WTC11 (cell line): ENCODE results near the gene NTRK3. TPM values are rescaled to one million over a fixed set of nuclear protein-coding genes. Genes with fewer than 3 reads are reported as not detected.
A peak's percentile ranks its signal among the peaks of the same experiment; 100 is the strongest.

Source experiments
- ATAC-seq: fragments of 200-7000 bp; cut with Tn5 transposase; 2 replicates; pipeline ENCODE4 v1.10.0; 2021; ENCODE audit warnings: mild to moderate bottlenecking, moderate library complexity
- CTCF ChIA-PET: fragments of 300-600 bp; sonication (Branson Sonifier 250); formaldehyde crosslinking; loops from one replicate; lab custom pipeline; 2021; ENCODE audit warnings: antibody characterized with exemption; lab: Charles Lee
- POLR2A ChIA-PET: fragments of 350-600 bp; sonication (Branson Sonifier 250); formaldehyde crosslinking; loops from one replicate; lab custom pipeline; 2021; ENCODE audit warnings: antibody characterized with exemption; lab: Charles Lee
- DNase-seq: peaks from one replicate; pipeline ENCODE4 v3.0.0; 2021; ENCODE audit warnings: low spot score
- H3K27ac Mint-ChIP-seq: 2 replicates; pipeline ENCODE4 v1.8.0; 2021; ENCODE audit warnings: mixed read lengths
- H3K27me3 Mint-ChIP-seq: 2 replicates; pipeline ENCODE4 v1.8.0; 2021; ENCODE audit warnings: low read depth, mild to moderate bottlenecking, moderate library complexity, mixed read lengths
- H3K36me3 Mint-ChIP-seq: 2 replicates; pipeline ENCODE4 v1.8.0; 2021; ENCODE audit warnings: mixed read lengths
- H3K4me1 Mint-ChIP-seq: 2 replicates; pipeline ENCODE4 v1.8.0; 2022; ENCODE audit warnings: mixed read lengths
- H3K4me3 Mint-ChIP-seq: 2 replicates; pipeline ENCODE4 v1.8.0; 2021; ENCODE audit warnings: mild to moderate bottlenecking, moderate library complexity, mixed read lengths
- H3K9me3 Mint-ChIP-seq: 2 replicates; pipeline ENCODE4 v1.8.0; 2021; ENCODE audit warnings: mixed read lengths
- CBFB ChIP-seq: sonication (generic); formaldehyde crosslinking; IDR thresholded peaks from 2 replicates; pipeline ENCODE4 v1.8.1; 2022; ENCODE audit warnings: mild to moderate bottlenecking, low read depth, missing genetic modification reagents
- ELF4 ChIP-seq: sonication (generic); formaldehyde crosslinking; IDR thresholded peaks from 2 replicates; pipeline ENCODE4 v1.8.1; 2022; ENCODE audit warnings: low read depth, mild to moderate bottlenecking, moderate library complexity, missing genetic modification reagents
- ESRRA ChIP-seq: sonication (generic); formaldehyde crosslinking; IDR thresholded peaks from 2 replicates; pipeline ENCODE4 v1.8.1; 2022; ENCODE audit warnings: mild to moderate bottlenecking, missing genetic modification reagents, borderline replicate concordance
- FOXJ3 ChIP-seq: sonication (generic); formaldehyde crosslinking; IDR thresholded peaks from 2 replicates; pipeline ENCODE4 v1.9.0; 2021; ENCODE audit warnings: missing genetic modification reagents, mild to moderate bottlenecking, borderline replicate concordance
- GRHL2 ChIP-seq: fragments of 250-450 bp; sonication (Bioruptor Pico); IDR thresholded peaks from 2 replicates; pipeline ENCODE4 v1.8.0; 2022; ENCODE audit warnings: mild to moderate bottlenecking, moderate library complexity; ENCODE audit not compliant: insufficient replicate concordance, severe bottlenecking
- GTF2I ChIP-seq: fragments of 250-450 bp; sonication (Bioruptor Pico); conservative IDR thresholded peaks from 2 replicates; pipeline ENCODE4 v1.4.0; 2021; ENCODE audit warnings: mild to moderate bottlenecking
- IRF1 ChIP-seq: sonication (generic); formaldehyde crosslinking; IDR thresholded peaks from 2 replicates; pipeline ENCODE4 v1.8.0; 2023; ENCODE audit warnings: missing genetic modification reagents
- IRF2 ChIP-seq: sonication (generic); formaldehyde crosslinking; IDR thresholded peaks from 2 replicates; pipeline ENCODE4 v1.8.0; 2022; ENCODE audit warnings: low read depth, missing genetic modification reagents, borderline replicate concordance
- JAZF1 ChIP-seq: fragments of 250-450 bp; sonication (Bioruptor Pico); IDR thresholded peaks from 2 replicates; pipeline ENCODE4 v1.9.0; 2021; ENCODE audit warnings: moderate library complexity, mild to moderate bottlenecking, inconsistent platforms
- JUN ChIP-seq: sonication (generic); formaldehyde crosslinking; IDR thresholded peaks from 2 replicates; pipeline ENCODE4 v1.8.0; 2023; ENCODE audit warnings: mild to moderate bottlenecking, missing genetic modification reagents
- NFE2L1 ChIP-seq: sonication (generic); formaldehyde crosslinking; IDR thresholded peaks from 2 replicates; pipeline ENCODE4 v1.8.1; 2023; ENCODE audit warnings: missing genetic modification reagents
- NR1H2 ChIP-seq: sonication (generic); formaldehyde crosslinking; IDR thresholded peaks from 2 replicates; pipeline ENCODE4 v1.9.0; 2021; ENCODE audit warnings: mild to moderate bottlenecking, moderate library complexity, missing genetic modification reagents
- NR2C2 ChIP-seq: sonication (generic); formaldehyde crosslinking; IDR thresholded peaks from 2 replicates; pipeline ENCODE4 v1.8.0; 2022; ENCODE audit warnings: mild to moderate bottlenecking, missing genetic modification reagents
- RORB ChIP-seq: fragments of 250-450 bp; sonication (Bioruptor Pico); IDR thresholded peaks from 2 replicates; pipeline ENCODE4 v1.9.0; 2021; ENCODE audit warnings: mild to moderate bottlenecking
- SMAD4 ChIP-seq: sonication (generic); formaldehyde crosslinking; IDR thresholded peaks from 2 replicates; pipeline ENCODE4 v1.8.0; 2022; ENCODE audit warnings: mild to moderate bottlenecking, missing genetic modification reagents
- TEAD1 ChIP-seq: sonication (generic); formaldehyde crosslinking; IDR thresholded peaks from 2 replicates; pipeline ENCODE4 v1.8.0; 2022; ENCODE audit warnings: mild to moderate bottlenecking, missing genetic modification reagents
- ZBTB21 ChIP-seq: sonication (generic); formaldehyde crosslinking; IDR thresholded peaks from 2 replicates; pipeline ENCODE4 v1.8.1; 2023; ENCODE audit warnings: mild to moderate bottlenecking, missing genetic modification reagents, borderline replicate concordance
- ZNF423 ChIP-seq: fragments of 250-450 bp; sonication (Bioruptor Pico); IDR thresholded peaks from 2 replicates; pipeline ENCODE4 v2.1.2; 2022; ENCODE audit warnings: mild to moderate bottlenecking, moderate library complexity
- ZNF671 ChIP-seq: fragments of 250-450 bp; sonication (Bioruptor Pico); IDR thresholded peaks from 2 replicates; pipeline ENCODE4 v1.8.0; 2021; ENCODE audit warnings: mild to moderate bottlenecking
- total RNA-seq: library from RNA; stranded (reverse); gene quantifications from 3 replicates; pipeline ENCODE4 v1.2.3, GENCODE V29; 2021
- TF ChIP-seq, protein P1 (sequence below): sonication (generic); formaldehyde crosslinking; IDR thresholded peaks from 2 replicates; pipeline ENCODE4 v1.8.1; 2022; ENCODE audit warnings: low read depth, missing genetic modification reagents, borderline replicate concordance
- TF ChIP-seq, protein P2 (sequence below): sonication (generic); formaldehyde crosslinking; IDR thresholded peaks from 2 replicates; pipeline ENCODE4 v1.8.0; 2022; ENCODE audit warnings: mild to moderate bottlenecking, missing genetic modification reagents
- TF ChIP-seq, protein P3 (sequence below): sonication (generic); formaldehyde crosslinking; IDR thresholded peaks from 2 replicates; pipeline ENCODE4 v1.8.0; 2023; ENCODE audit warnings: mild to moderate bottlenecking, missing genetic modification reagents
- TF ChIP-seq, protein P4 (sequence below): sonication (generic); formaldehyde crosslinking; conservative IDR thresholded peaks from 2 replicates; pipeline ENCODE4 v1.8.1; 2023; ENCODE audit warnings: mild to moderate bottlenecking, low read depth, missing genetic modification reagents, moderate library complexity

NTRK3 gene
- total RNA-seq, 1 experiment from 2014 or later, result 12.3 TPM

GRCh38 chr15:88015228-88015860 is 241.2 kb downstream of the NTRK3 start:
- no peaks in the 10 kb centered on the region; the same call in 1 of the 2 replicates for H3K9me3 Mint-ChIP-seq
- DNase-seq (no peak), ATAC-seq (peak; percentile 71)
- ChIA-PET CTCF (interaction anchor here (3.1 kb wide), 1 partner anchor 13 kb away, joined by 17 read pairs; no protein-coding TSS in a partner anchor), POLR2A (no interaction called here)
- H3K4me1 Mint-ChIP-seq, result peaks cover 25% of the 10 kb centered on the region
- H3K27ac Mint-ChIP-seq, result no peak overlapping the region; the same call in 1 of the 2 replicates
- H3K27me3 Mint-ChIP-seq, result no peaks in the 10 kb centered on the region
- TF ChIP-seq NFE2L1 (no peak), GTF2I (CRISPR knock-in tag) (no peak), TEAD1 (CRISPR knock-in tag) (no peak), CBFB (CRISPR knock-in tag) (no peak)
- H3K4me3 Mint-ChIP-seq, result no peak overlapping the region
- H3K36me3 Mint-ChIP-seq, result no peaks in the 10 kb centered on the region

GRCh38 chr15:88014454-88015160 is 241.9 kb downstream of the NTRK3 start:
- ChIA-PET POLR2A (no interaction called here), CTCF (no interaction called here)
- no peak for ATAC-seq
- Mint-ChIP-seq H3K27me3 (no peaks in the 10 kb centered on the region), H3K4me1 (peaks cover 25% of the 10 kb centered on the region), H3K9me3 (no peaks in the 10 kb centered on the region; the same call in 1 of the 2 replicates), H3K36me3 (no peaks in the 10 kb centered on the region), H3K27ac (no peak overlapping the region), H3K4me3 (no peak overlapping the region)
- DNase-seq, result no peak
- TF ChIP-seq, protein P1, sequence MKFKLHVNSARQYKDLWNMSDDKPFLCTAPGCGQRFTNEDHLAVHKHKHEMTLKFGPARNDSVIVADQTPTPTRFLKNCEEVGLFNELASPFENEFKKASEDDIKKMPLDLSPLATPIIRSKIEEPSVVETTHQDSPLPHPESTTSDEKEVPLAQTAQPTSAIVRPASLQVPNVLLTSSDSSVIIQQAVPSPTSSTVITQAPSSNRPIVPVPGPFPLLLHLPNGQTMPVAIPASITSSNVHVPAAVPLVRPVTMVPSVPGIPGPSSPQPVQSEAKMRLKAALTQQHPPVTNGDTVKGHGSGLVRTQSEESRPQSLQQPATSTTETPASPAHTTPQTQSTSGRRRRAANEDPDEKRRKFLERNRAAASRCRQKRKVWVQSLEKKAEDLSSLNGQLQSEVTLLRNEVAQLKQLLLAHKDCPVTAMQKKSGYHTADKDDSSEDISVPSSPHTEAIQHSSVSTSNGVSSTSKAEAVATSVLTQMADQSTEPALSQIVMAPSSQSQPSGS (CRISPR knock-in tag), result no peak
- TF ChIP-seq ZNF423 (CRISPR knock-in tag) (no peak), IRF2 (CRISPR knock-in tag) (no peak), ZBTB21 (CRISPR knock-in tag) (no peak), CBFB (CRISPR knock-in tag) (no peak), JUN (CRISPR knock-in tag) (no peak), NR2C2 (CRISPR knock-in tag) (no peak), IRF1 (CRISPR knock-in tag) (no peak), SMAD4 (CRISPR knock-in tag) (no peak), RORB (CRISPR knock-in tag) (no peak)

DNA sequence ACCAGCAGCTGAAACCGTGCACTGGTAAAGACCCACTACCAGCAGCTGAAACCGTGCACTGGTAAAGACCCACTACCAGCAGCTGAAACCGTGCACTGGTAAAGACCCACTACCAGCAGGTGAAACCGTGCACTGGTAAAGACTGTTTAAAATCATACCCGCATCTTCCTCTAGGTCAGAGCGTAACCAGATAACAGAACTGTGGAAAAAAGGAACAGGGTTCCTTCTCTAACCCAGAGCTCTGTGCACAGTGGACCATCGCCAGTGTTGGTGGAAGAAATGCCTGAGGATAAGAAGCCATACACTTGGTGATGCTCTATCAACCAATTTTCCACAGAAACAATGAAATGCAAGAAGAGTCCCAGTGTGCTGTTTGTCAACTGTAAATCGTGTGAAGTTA is 243.4 kb downstream of the NTRK3 start:
- no peaks in the 10 kb centered on the region for H3K36me3 Mint-ChIP-seq
- DNase-seq (no peak), ATAC-seq (no peak)
- H3K4me3 Mint-ChIP-seq, result no peak overlapping the region
- ChIA-PET POLR2A (no interaction called here), CTCF (interaction anchor here (1.2 kb wide), 1 partner anchor 181 kb away, joined by 3 read pairs; no protein-coding TSS in a partner anchor)
- H3K27me3 Mint-ChIP-seq, result no peaks in the 10 kb centered on the region
- TF ChIP-seq JUN (CRISPR knock-in tag), result no peak
- no peak for TF ChIP-seq ESRRA (CRISPR knock-in tag)
- TF ChIP-seq, protein P2, sequence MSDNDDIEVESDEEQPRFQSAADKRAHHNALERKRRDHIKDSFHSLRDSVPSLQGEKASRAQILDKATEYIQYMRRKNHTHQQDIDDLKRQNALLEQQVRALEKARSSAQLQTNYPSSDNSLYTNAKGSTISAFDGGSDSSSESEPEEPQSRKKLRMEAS, result no peak
- TF ChIP-seq ZBTB21 (CRISPR knock-in tag), result no peak
- TF ChIP-seq CBFB (CRISPR knock-in tag), result no peak
- no peak for TF ChIP-seq GRHL2 (CRISPR knock-in tag)
- TF ChIP-seq ELF4 (CRISPR knock-in tag), result no peak
- TF ChIP-seq, protein P3, sequence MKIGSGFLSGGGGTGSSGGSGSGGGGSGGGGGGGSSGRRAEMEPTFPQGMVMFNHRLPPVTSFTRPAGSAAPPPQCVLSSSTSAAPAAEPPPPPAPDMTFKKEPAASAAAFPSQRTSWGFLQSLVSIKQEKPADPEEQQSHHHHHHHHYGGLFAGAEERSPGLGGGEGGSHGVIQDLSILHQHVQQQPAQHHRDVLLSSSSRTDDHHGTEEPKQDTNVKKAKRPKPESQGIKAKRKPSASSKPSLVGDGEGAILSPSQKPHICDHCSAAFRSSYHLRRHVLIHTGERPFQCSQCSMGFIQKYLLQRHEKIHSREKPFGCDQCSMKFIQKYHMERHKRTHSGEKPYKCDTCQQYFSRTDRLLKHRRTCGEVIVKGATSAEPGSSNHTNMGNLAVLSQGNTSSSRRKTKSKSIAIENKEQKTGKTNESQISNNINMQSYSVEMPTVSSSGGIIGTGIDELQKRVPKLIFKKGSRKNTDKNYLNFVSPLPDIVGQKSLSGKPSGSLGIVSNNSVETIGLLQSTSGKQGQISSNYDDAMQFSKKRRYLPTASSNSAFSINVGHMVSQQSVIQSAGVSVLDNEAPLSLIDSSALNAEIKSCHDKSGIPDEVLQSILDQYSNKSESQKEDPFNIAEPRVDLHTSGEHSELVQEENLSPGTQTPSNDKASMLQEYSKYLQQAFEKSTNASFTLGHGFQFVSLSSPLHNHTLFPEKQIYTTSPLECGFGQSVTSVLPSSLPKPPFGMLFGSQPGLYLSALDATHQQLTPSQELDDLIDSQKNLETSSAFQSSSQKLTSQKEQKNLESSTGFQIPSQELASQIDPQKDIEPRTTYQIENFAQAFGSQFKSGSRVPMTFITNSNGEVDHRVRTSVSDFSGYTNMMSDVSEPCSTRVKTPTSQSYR (CRISPR knock-in tag), result no peak
- TF ChIP-seq NR1H2 (CRISPR knock-in tag), result no peak
- TF ChIP-seq FOXJ3, result no peak
- TF ChIP-seq, protein P4, sequence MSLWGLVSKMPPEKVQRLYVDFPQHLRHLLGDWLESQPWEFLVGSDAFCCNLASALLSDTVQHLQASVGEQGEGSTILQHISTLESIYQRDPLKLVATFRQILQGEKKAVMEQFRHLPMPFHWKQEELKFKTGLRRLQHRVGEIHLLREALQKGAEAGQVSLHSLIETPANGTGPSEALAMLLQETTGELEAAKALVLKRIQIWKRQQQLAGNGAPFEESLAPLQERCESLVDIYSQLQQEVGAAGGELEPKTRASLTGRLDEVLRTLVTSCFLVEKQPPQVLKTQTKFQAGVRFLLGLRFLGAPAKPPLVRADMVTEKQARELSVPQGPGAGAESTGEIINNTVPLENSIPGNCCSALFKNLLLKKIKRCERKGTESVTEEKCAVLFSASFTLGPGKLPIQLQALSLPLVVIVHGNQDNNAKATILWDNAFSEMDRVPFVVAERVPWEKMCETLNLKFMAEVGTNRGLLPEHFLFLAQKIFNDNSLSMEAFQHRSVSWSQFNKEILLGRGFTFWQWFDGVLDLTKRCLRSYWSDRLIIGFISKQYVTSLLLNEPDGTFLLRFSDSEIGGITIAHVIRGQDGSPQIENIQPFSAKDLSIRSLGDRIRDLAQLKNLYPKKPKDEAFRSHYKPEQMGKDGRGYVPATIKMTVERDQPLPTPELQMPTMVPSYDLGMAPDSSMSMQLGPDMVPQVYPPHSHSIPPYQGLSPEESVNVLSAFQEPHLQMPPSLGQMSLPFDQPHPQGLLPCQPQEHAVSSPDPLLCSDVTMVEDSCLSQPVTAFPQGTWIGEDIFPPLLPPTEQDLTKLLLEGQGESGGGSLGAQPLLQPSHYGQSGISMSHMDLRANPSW (CRISPR knock-in tag), result no peak
- no peak for TF ChIP-seq ZNF671 (CRISPR knock-in tag)
- TF ChIP-seq JAZF1 (CRISPR knock-in tag), result no peak
- peaks cover 25% of the 10 kb centered on the region for H3K4me1 Mint-ChIP-seq
- H3K9me3 Mint-ChIP-seq, result no peaks in the 10 kb centered on the region
- H3K27ac Mint-ChIP-seq, result no peak overlapping the region
